HT1080 (cell line): Measurements from ENCODE around the gene ZDHHC9. TPM values are rescaled to one million over a fixed set of nuclear protein-coding genes. Genes with fewer than 3 reads are reported as not detected.
A peak's percentile ranks its signal among the peaks of the same experiment; 100 is the strongest.

Source experiments
- DNase-seq: peaks from one replicate; pipeline ENCODE4 v3.0.0-alpha.2; 2015; ENCODE audit warnings: low read depth
- small RNA-seq: library from RNA; depleted of rRNA; stranded (forward); fragments of <200 nt; gene quantifications from one replicate; pipeline ENCODE3, GENCODE V24; 2014
- total RNA-seq: library from RNA; depleted of rRNA; stranded (reverse); fragments of >200 nt; shearing (Covaris generic); gene quantifications from 2 replicates; pipeline ENCODE4 v1.2.3, GENCODE V29; 2014; rRNA removed

Gene ZDHHC9
- total RNA-seq, 1 experiment from 2014 or later: 11.6 TPM

- no peak for DNase-seq
Measured at GRCh38 chrX:129768586-129769466, 74.9 kb downstream of the ZDHHC9 start.

GRCh38 chrX:129768186-129768585 is 75.5 kb downstream of the ZDHHC9 start:
- no peak for DNase-seq

- DNase-seq: no peak
Measured at GRCh38 chrX:129763666-129764065, 80.0 kb downstream of the ZDHHC9 start.

GRCh38 chrX:129762448-129762847 is 81.2 kb downstream of the ZDHHC9 start:
- DNase-seq: no peak

- DNase-seq: no peak
Measured at GRCh38 chrX:129761596-129761995, 82.1 kb downstream of the ZDHHC9 start.

- no peak for DNase-seq
Measured at GRCh38 chrX:129760981-129761380, 82.7 kb downstream of the ZDHHC9 start.

GRCh38 chrX:129760155-129760554 is 83.5 kb downstream of the ZDHHC9 start:
- no peak for DNase-seq

GRCh38 chrX:129759576-129760061 is 84.1 kb downstream of the ZDHHC9 start:
- peak; percentile 79 for DNase-seq

GRCh38 chrX:129755779-129756650 is 87.7 kb downstream of the ZDHHC9 start:
- DNase-seq: no peak

- DNase-seq: no peak
Measured at GRCh38 chrX:129754056-129755024, 89.3 kb downstream of the ZDHHC9 start.

Small RNA genes within 50 kb of the gene (small RNA-seq; reads per million reads assigned to genes)
- gene RF00017: not detected

Other genes starting within 250 kb of the ZDHHC9 start
- 3.8 and 4.8 TPM in 2 replicates for gene APLN, start 188.9 kb downstream of the ZDHHC9 start, total RNA-seq
- gene XPNPEP2, start 104.9 kb downstream of the ZDHHC9 start, total RNA-seq: not detected in 2 replicates
- gene SASH3, start 63.9 kb downstream of the ZDHHC9 start, total RNA-seq: 0.03 TPM in 1 of 2 replicates, not detected in the other
- 52.6 and 53.5 TPM in 2 replicates for gene UTP14A, start 62.3 kb upstream of the ZDHHC9 start, total RNA-seq
- 1.2 and 1.6 TPM in 2 replicates for gene BCORL1, start 138.7 kb upstream of the ZDHHC9 start, total RNA-seq